Muscle layer of colon (tissue), 2 donors: ENCODE data around the gene CORT.
"Not testable (repeated sequence)": the region's sequence is repeated elsewhere in the genome, so short reads cannot be mapped to it uniquely, and the experiment has no call there.

Experiments
- H3K27ac ChIP-seq: one replicate; pipeline ENCODE4 v1.7.0; 2013; ENCODE audit warnings: low read depth, mild to moderate bottlenecking, low read length, moderate library complexity
- H3K27me3 ChIP-seq, 2 donors: one replicate each; pipeline ENCODE4 v1.7.0; 2013; ENCODE audit warnings: low read length in 2 of 2, mild to moderate bottlenecking in 2 of 2; ENCODE audit not compliant: insufficient read depth in 2 of 2, control insufficient read depth in 1 of 2
- H3K36me3 ChIP-seq: one replicate; pipeline ENCODE4 v1.7.0; 2013; ENCODE audit warnings: mild to moderate bottlenecking, low read length; ENCODE audit not compliant: insufficient read depth
- H3K4me1 ChIP-seq: one replicate; pipeline ENCODE4 v1.7.0; 2013; ENCODE audit warnings: mild to moderate bottlenecking, low read length; ENCODE audit not compliant: insufficient read depth
- H3K4me3 ChIP-seq, 2 donors: one replicate each; pipeline ENCODE4 v1.7.0; 2013; ENCODE audit warnings: low read length in 2 of 2, low read depth in 1 of 2, mild to moderate bottlenecking in 1 of 2, moderate library complexity in 1 of 2
- H3K9ac ChIP-seq: one replicate; pipeline ENCODE4 v1.7.0; 2013; ENCODE audit warnings: low read length
- H3K9me3 ChIP-seq: one replicate; pipeline ENCODE4 v1.7.0; 2013; ENCODE audit warnings: mild to moderate bottlenecking, low read length
- donor health status: abdominal sarcoma.
- donor health status: Adenocarcinoma of cecum.

CORT gene

GRCh38 chr1:10440305-10440704 lies 9.5 kb upstream of the CORT start:
- Histone ChIP-seq H3K27ac (no peak overlapping the region), H3K27me3 (no peaks in the 10 kb centered on the region), H3K9ac (no peak overlapping the region), H3K9me3 (no peaks in the 10 kb centered on the region), H3K4me3 (no peak overlapping the region), H3K4me1 (no peaks in the 10 kb centered on the region), H3K36me3 (peaks cover 5% of the 10 kb centered on the region)

- Histone ChIP-seq H3K36me3 (peaks cover 5% of the 10 kb centered on the region), H3K9ac (no peak overlapping the region), H3K27me3 (no peaks in the 10 kb centered on the region), H3K4me3 (no peak overlapping the region), H3K9me3 (no peaks in the 10 kb centered on the region), H3K4me1 (no peaks in the 10 kb centered on the region), H3K27ac (no peak overlapping the region)
Observed at GRCh38 chr1:10440794-10441193, 9.0 kb upstream of the CORT start.

GRCh38 chr1:10444248-10444647 lies 5.6 kb upstream of the CORT start:
- H3K9ac ChIP-seq, result no peak overlapping the region
- H3K4me1 ChIP-seq, result no peaks in the 10 kb centered on the region
- no peaks in the 10 kb centered on the region for H3K9me3 ChIP-seq
- no peak overlapping the region for H3K4me3 ChIP-seq
- peaks cover 5% of the 10 kb centered on the region for H3K36me3 ChIP-seq
- H3K27ac ChIP-seq, result no peak overlapping the region
- H3K27me3 ChIP-seq, result no peaks in the 10 kb centered on the region

GRCh38 chr1:10444795-10445397 lies 4.9 kb upstream of the CORT start:
- H3K27ac ChIP-seq, result no peak overlapping the region
- no peak overlapping the region for H3K9ac ChIP-seq
- H3K27me3 ChIP-seq, result peaks cover 0 to under 1% of the 10 kb centered on the region in 2 donors
- H3K4me1 ChIP-seq, result no peaks in the 10 kb centered on the region
- no peaks in the 10 kb centered on the region for H3K9me3 ChIP-seq
- peaks cover 5% of the 10 kb centered on the region for H3K36me3 ChIP-seq
- H3K4me3 ChIP-seq, result no peak overlapping the region

GRCh38 chr1:10446790-10447422 lies 2.9 kb upstream of the CORT start:
- peaks cover 0 to 9% of the 10 kb centered on the region in 2 donors for H3K27me3 ChIP-seq
- no peak overlapping the region for H3K27ac ChIP-seq
- H3K4me1 ChIP-seq, result peaks cover 8% of the 10 kb centered on the region
- H3K4me3 ChIP-seq, result no peak overlapping the region
- H3K9ac ChIP-seq, result no peak overlapping the region
- no peaks in the 10 kb centered on the region for H3K36me3 ChIP-seq
- H3K9me3 ChIP-seq, result no peaks in the 10 kb centered on the region

GRCh38 chr1:10450156-10450814 lies 454 bp downstream of the CORT start:
- Histone ChIP-seq H3K9me3 (no peaks in the 10 kb centered on the region), H3K4me1 (peaks cover 8% of the 10 kb centered on the region), H3K27ac (no peak overlapping the region), H3K36me3 (no peaks in the 10 kb centered on the region), H3K4me3 (no peak overlapping the region), H3K9ac (no peak overlapping the region), H3K27me3 (peaks cover 0 to 9% of the 10 kb centered on the region in 2 donors)

GRCh38 chr1:10450836-10451235 lies 1.0 kb downstream of the CORT start:
- H3K4me1 ChIP-seq, result peaks cover 8% of the 10 kb centered on the region
- H3K4me3 ChIP-seq, result no peak overlapping the region
- no peaks in the 10 kb centered on the region for H3K9me3 ChIP-seq
- no peak overlapping the region for H3K27ac ChIP-seq
- no peak overlapping the region for H3K9ac ChIP-seq
- no peaks in the 10 kb centered on the region for H3K36me3 ChIP-seq
- H3K27me3 ChIP-seq, result peaks cover 0 to 9% of the 10 kb centered on the region in 2 donors

GRCh38 chr1:10451287-10451686 lies 1.5 kb downstream of the CORT start:
- H3K9ac ChIP-seq, result no peak overlapping the region
- no peak overlapping the region for H3K4me3 ChIP-seq
- peaks cover 8% of the 10 kb centered on the region for H3K4me1 ChIP-seq
- H3K27me3 ChIP-seq, result peaks cover 0 to 9% of the 10 kb centered on the region in 2 donors
- H3K36me3 ChIP-seq, result no peaks in the 10 kb centered on the region
- H3K9me3 ChIP-seq, result no peaks in the 10 kb centered on the region
- H3K27ac ChIP-seq, result no peak overlapping the region

GRCh38 chr1:10456048-10456447 lies 6.2 kb downstream of the CORT start:
- Histone ChIP-seq H3K36me3 (no peaks in the 10 kb centered on the region), H3K27me3 (no peaks in the 10 kb centered on the region)

GRCh38 chr1:10456661-10457060 lies 6.8 kb downstream of the CORT start:
- no peaks in the 10 kb centered on the region for H3K9me3 ChIP-seq

More at GRCh38 chr1:10456048-10456447, 6.2 kb downstream of the CORT start:
- Histone ChIP-seq H3K27ac (no peak overlapping the region), H3K9me3 (no peaks in the 10 kb centered on the region), H3K4me3 (no peak overlapping the region), H3K4me1 (no peaks in the 10 kb centered on the region), H3K9ac (no peak overlapping the region)

GRCh38 chr1:10457462-10457861 lies 7.6 kb downstream of the CORT start:
- not testable (repeated sequence) for H3K4me3 ChIP-seq, H3K9ac ChIP-seq, H3K27ac ChIP-seq, H3K4me1 ChIP-seq, H3K27me3 ChIP-seq, H3K36me3 ChIP-seq, H3K9me3 ChIP-seq

More at GRCh38 chr1:10456661-10457060, 6.8 kb downstream of the CORT start:
- Histone ChIP-seq H3K27ac (no peak overlapping the region), H3K4me1 (no peaks in the 10 kb centered on the region), H3K27me3 (no peaks in the 10 kb centered on the region), H3K4me3 (no peak overlapping the region), H3K9ac (no peak overlapping the region), H3K36me3 (no peaks in the 10 kb centered on the region)
